OCI-LY7 (cell line): ENCODE data around the gene TP73. TPM values are rescaled to one million over a fixed set of nuclear protein-coding genes. Genes with fewer than 3 reads are reported as not detected.

Source experiments
- BruUV-seq: library from RNA; stranded (reverse); fragments of 400-500 nt; replicated peaks from 2 replicates; lab custom pipeline; 2021; lab: Mats Ljungman, UMichigan
- CTCF ChIA-PET: fragments of 300-600 bp; sonication (Branson Sonifier 250); formaldehyde crosslinking; loops from one replicate; lab custom pipeline; 2022; ENCODE audit warnings: antibody characterized with exemption; ENCODE audit not compliant: unreplicated experiment; lab: Charles Lee
- POLR2A ChIA-PET: fragments of 300-600 bp; sonication (Branson Sonifier 250); formaldehyde crosslinking; loops from one replicate; lab custom pipeline; 2022; ENCODE audit warnings: antibody characterized with exemption; lab: Charles Lee
- DNase-seq: peaks from one replicate; pipeline ENCODE4 v3.0.0-alpha.2; 2015; ENCODE audit warnings: low spot score
- H2AFZ ChIP-seq: fragments of 200-600 bp; sonication (generic), shearing (Covaris generic); 2 replicates; pipeline ENCODE4 v1.6.1; 2014; ENCODE audit warnings: mild to moderate bottlenecking, antibody characterized with exemption, low read length, moderate library complexity
- H3K27ac ChIP-seq: fragments of 200-600 bp; sonication (generic); 2 replicates; pipeline ENCODE4 v1.5.1; 2014; ENCODE audit warnings: mixed run types, low read depth, mild to moderate bottlenecking, moderate library complexity, low read length, inconsistent platforms; ENCODE audit not compliant: poor library complexity, severe bottlenecking
- H3K36me3 ChIP-seq: fragments of 200-600 bp; sonication (generic); 2 replicates; pipeline ENCODE4 v1.6.1; 2014; ENCODE audit warnings: mild to moderate bottlenecking, antibody characterized with exemption, low read length, moderate library complexity, mixed read lengths; ENCODE audit not compliant: insufficient read depth
- H3K4me1 ChIP-seq: fragments of 200-600 bp; sonication (generic); 2 replicates; pipeline ENCODE4 v1.5.1; 2014; ENCODE audit warnings: mild to moderate bottlenecking, low read length; ENCODE audit not compliant: insufficient read depth, poor library complexity, severe bottlenecking
- H3K4me2 ChIP-seq: fragments of 200-600 bp; sonication (generic); 2 replicates; pipeline ENCODE4 v1.6.1; 2014; ENCODE audit warnings: mild to moderate bottlenecking, low read length
- H3K4me3 ChIP-seq: fragments of 200-600 bp; sonication (generic); 2 replicates; pipeline ENCODE4 v1.5.1; 2014; ENCODE audit warnings: mild to moderate bottlenecking, low read depth, low read length; ENCODE audit not compliant: poor library complexity, severe bottlenecking
- H3K79me2 ChIP-seq: fragments of 200-600 bp; sonication (generic); 2 replicates; pipeline ENCODE4 v1.6.1; 2016; ENCODE audit warnings: low read depth, mild to moderate bottlenecking, low read length, moderate library complexity, mixed read lengths; ENCODE audit not compliant: insufficient read depth
- H3K9me2 ChIP-seq: fragments of 200-600 bp; sonication (generic); 2 replicates; pipeline ENCODE4 v1.6.1; 2016; ENCODE audit warnings: mild to moderate bottlenecking, low read length, mixed read lengths; ENCODE audit not compliant: insufficient read depth
- H3K9me3 ChIP-seq: fragments of 200-600 bp; sonication (generic); 2 replicates; pipeline ENCODE4 v1.6.1; 2014; ENCODE audit warnings: mild to moderate bottlenecking, mixed run types, low read length, mixed read lengths
- H4K20me1 ChIP-seq: fragments of 200-600 bp; sonication (generic); 2 replicates; pipeline ENCODE4 v1.6.1; 2014; ENCODE audit warnings: mild to moderate bottlenecking, antibody characterized with exemption, low read length, moderate library complexity, mixed read lengths; ENCODE audit not compliant: insufficient read depth
- CTCF ChIP-seq: fragments of 200-600 bp; sonication (generic); conservative IDR thresholded peaks from 2 replicates; pipeline ENCODE4 v1.5.1; 2014; ENCODE audit warnings: mild to moderate bottlenecking, antibody characterized with exemption, low read length, moderate library complexity, mixed read lengths
- EZH2phosphoT487 ChIP-seq: fragments of 200-600 bp; sonication (generic); IDR thresholded peaks from 2 replicates; pipeline ENCODE4 v1.6.1; 2018; ENCODE audit warnings: low read depth, borderline replicate concordance, mild to moderate bottlenecking, mixed run types, antibody characterized with exemption, low read length, moderate library complexity, mixed read lengths
- intact Hi-C: fragments of 100-400 bp; cut with micrococcal nuclease; formaldehyde crosslinking; loops from one replicate; pipeline ENCODE4 v1.10.0; 2022; ENCODE audit not compliant: unreplicated experiment
- total RNA-seq, 2 experiments: library from RNA; depleted of rRNA in 1 of 2; stranded (reverse); fragments of >200 nt in 1 of 2; shearing (Covaris generic) in 1 of 2; gene quantifications; 2 replicates each; pipeline ENCODE4 v1.2.3, GENCODE V29; 2014 to 2022

TP73 gene
- total RNA-seq, 2 experiments from 2014 or later = 0.48 TPM; not detected in 1

DNA sequence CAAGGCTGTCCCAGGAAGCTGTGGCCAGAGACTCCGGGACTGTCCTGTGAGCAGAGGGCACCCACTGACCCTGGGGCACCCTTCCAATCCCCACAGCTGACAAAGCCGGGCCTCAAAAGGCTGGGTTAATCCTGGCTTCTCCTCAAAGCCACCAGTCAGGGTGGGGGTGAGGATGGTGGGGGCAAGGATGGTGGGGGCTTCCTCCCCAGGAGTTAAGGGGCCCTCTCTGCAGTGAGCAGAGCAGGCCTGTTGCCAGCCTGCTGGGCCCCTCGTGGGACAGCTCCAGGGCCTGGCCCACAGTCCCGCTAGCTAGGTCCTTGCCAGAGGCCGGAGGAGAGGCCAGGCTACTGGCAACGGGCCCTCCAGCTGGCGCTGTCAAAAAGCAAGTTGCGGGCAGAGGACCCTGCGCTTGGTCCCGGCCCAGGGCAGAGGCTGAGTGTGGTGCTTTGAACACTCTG is 62.0 kb downstream of the TP73 start:
- TF ChIP-seq EZH2phosphoT487 (no peak), CTCF (no peak)
- Histone ChIP-seq H3K27ac (no peak overlapping the region), H3K4me1 (peaks cover 11% of the 10 kb centered on the region), H3K79me2 (no peaks in the 10 kb centered on the region), H3K36me3 (no peaks in the 10 kb centered on the region), H2AFZ (no peak overlapping the region), H4K20me1 (no peaks in the 10 kb centered on the region), H3K9me2 (no peaks in the 10 kb centered on the region), H3K4me3 (no peak overlapping the region), H3K9me3 (no peaks in the 10 kb centered on the region), H3K4me2 (no peak overlapping the region)
- ChIA-PET CTCF (interaction anchor here (0.5 kb wide), 1 partner anchor 148 kb away, joined by 3 read pairs; no protein-coding TSS in a partner anchor), POLR2A (interaction anchor here (0.8 kb wide), 1 partner anchor 93 kb away, joined by 4 read pairs; no protein-coding TSS in a partner anchor)
- DNase-seq = no peak
- intact Hi-C loops = no loop called here
- BruUV-seq = no TSS peak

- ChIA-PET CTCF (interaction anchor here (0.5 kb wide), 1 partner anchor 147 kb away, joined by 3 read pairs; no protein-coding TSS in a partner anchor), POLR2A (no interaction called here)
- no peak overlapping the region for H2AFZ ChIP-seq
- BruUV-seq = no TSS peak
- H3K9me3 ChIP-seq = no peaks in the 10 kb centered on the region
- H3K4me1 ChIP-seq = peaks cover 16% of the 10 kb centered on the region
- H3K27ac ChIP-seq = no peak overlapping the region
- intact Hi-C loops = no loop called here
- TF ChIP-seq EZH2phosphoT487 = no peak
- TF ChIP-seq CTCF = no peak
- no peaks in the 10 kb centered on the region for H3K9me2 ChIP-seq
- H3K36me3 ChIP-seq = no peaks in the 10 kb centered on the region
- no peak overlapping the region for H3K4me2 ChIP-seq
- no peak overlapping the region for H3K4me3 ChIP-seq
- H4K20me1 ChIP-seq = no peaks in the 10 kb centered on the region
- no peaks in the 10 kb centered on the region for H3K79me2 ChIP-seq
- no peak for DNase-seq
These were observed 62.5 kb downstream of the TP73 start for GRCh38 chr1:3714814-3715213.

DNA sequence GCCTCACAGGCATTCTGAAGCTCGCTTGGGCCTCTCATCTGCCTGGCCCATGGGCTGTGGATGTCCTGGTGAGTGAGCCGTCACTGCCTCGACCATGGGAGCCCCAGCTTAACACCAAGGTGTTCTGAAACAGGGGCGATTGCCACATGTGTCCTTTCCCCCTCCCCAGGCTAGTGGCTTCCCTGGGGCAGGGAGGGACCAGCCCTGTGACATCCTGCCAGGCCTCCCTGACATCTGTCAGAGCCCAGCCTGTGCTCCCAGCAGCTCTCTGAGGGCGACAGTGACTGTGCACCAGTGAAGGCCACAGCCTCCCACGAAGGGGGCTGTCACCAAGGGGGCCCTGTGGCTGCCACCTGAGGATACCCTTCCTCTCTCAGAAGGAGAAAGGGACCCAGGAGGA is 64.0 kb downstream of the TP73 start:
- intact Hi-C loops = no loop called here
- H3K79me2 ChIP-seq = no peaks in the 10 kb centered on the region
- H2AFZ ChIP-seq = no peak overlapping the region
- BruUV-seq = no TSS peak
- CTCF ChIA-PET = no interaction called here
- no peak overlapping the region for H3K27ac ChIP-seq
- H3K36me3 ChIP-seq = no peaks in the 10 kb centered on the region
- no peaks in the 10 kb centered on the region for H4K20me1 ChIP-seq
- H3K4me2 ChIP-seq = no peak overlapping the region
- H3K4me3 ChIP-seq = no peak overlapping the region
- H3K9me3 ChIP-seq = no peaks in the 10 kb centered on the region
- POLR2A ChIA-PET = no interaction called here
- TF ChIP-seq EZH2phosphoT487 (no peak), CTCF (no peak)
- H3K4me1 ChIP-seq = peaks cover 24% of the 10 kb centered on the region
- no peak for DNase-seq
- H3K9me2 ChIP-seq = no peaks in the 10 kb centered on the region
